Lower lobe of right lung (tissue), 2 donors: Measurements from ENCODE around the gene CALM1. TPM values are rescaled to one million over a fixed set of nuclear protein-coding genes. Genes with fewer than 3 reads are reported as not detected.

Experiments
- ATAC-seq, 2 donors: fragments of 200-7000 bp; cut with Tn5 transposase; one replicate each; pipeline ENCODE4 v1.9.1; 2020 to 2022; ENCODE audit warnings: mild to moderate bottlenecking in 2 of 2, moderate library complexity in 2 of 2
- DNase-seq: peaks from one replicate; pipeline ENCODE4 v3.0.0-alpha.2; 2020
- H3K27ac ChIP-seq: fragments of 200-600 bp; one replicate; pipeline ENCODE4 v1.8.0; 2022
- H3K27me3 ChIP-seq: fragments of 200-600 bp; one replicate; pipeline ENCODE4 v1.8.0; 2022; ENCODE audit warnings: low read depth
- H3K36me3 ChIP-seq: fragments of 200-600 bp; one replicate; pipeline ENCODE4 v1.8.0; 2022; ENCODE audit warnings: mild to moderate bottlenecking
- H3K4me1 ChIP-seq: fragments of 200-600 bp; one replicate; pipeline ENCODE4 v1.8.0; 2022
- H3K4me3 ChIP-seq: fragments of 200-600 bp; one replicate; pipeline ENCODE4 v1.8.0; 2022; ENCODE audit warnings: mild to moderate bottlenecking
- H3K9me3 ChIP-seq: fragments of 200-600 bp; one replicate; pipeline ENCODE4 v1.8.0; 2022
- CTCF ChIP-seq: fragments of 200-600 bp; IDR thresholded peaks from one replicate; pipeline ENCODE4 v1.8.0; 2022; ENCODE audit warnings: antibody characterized with exemption, mild to moderate bottlenecking
- intact Hi-C: fragments of 100-400 bp; cut with DNase I; formaldehyde crosslinking; loops from one replicate; pipeline ENCODE4 v1.11.0; 2022
- total RNA-seq: library from RNA; stranded (reverse); fragmentation: NEBNext Ultra II Directional; extraction: Animal tissue kit (Norgen Biotek cat#: 25700); gene quantifications from one replicate; pipeline ENCODE4 v1.2.1, GENCODE V29; 2021
- donor health status: DM: no; HTN: yes; CAD: no; lungs with severe emphysema.

The CALM1 gene
- total RNA-seq, 1 donor from 2014 or later = 518 TPM

- H3K27me3 ChIP-seq = no peaks in the 10 kb centered on the region
- no peak for DNase-seq
- no peak for ATAC-seq
- no peak overlapping the region for H3K27ac ChIP-seq
- no peak overlapping the region for H3K4me3 ChIP-seq
- no peaks in the 10 kb centered on the region for H3K9me3 ChIP-seq
- H3K4me1 ChIP-seq = peaks cover 5% of the 10 kb centered on the region
- intact Hi-C loops = no loop called here
- no peaks in the 10 kb centered on the region for H3K36me3 ChIP-seq
- no peak for TF ChIP-seq CTCF
Measured at GRCh38 chr14:90455100-90455571, 58.3 kb downstream of the CALM1 start.

DNA sequence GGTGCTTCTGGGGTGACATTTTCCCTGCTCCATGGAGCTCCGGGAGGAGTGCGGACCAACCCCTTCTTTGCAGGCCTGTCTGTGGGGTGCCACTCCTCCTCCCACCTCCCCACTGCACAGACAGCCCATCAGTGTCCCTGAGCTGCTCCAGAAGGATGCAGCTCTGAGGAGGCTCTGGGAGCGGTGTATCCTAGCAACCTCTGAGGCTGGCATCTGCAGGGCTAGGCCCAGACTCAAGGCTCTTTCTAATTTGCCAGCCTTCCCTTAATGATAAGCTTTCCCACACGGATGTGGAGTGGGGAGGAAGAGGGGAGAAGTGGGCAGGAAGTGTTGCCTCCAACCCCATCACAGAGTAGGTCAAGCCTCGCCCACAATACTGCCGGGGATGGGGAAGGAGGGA, 59.7 kb downstream of the CALM1 start:
- H3K9me3 ChIP-seq = no peaks in the 10 kb centered on the region
- H3K27ac ChIP-seq = no peak overlapping the region
- ATAC-seq = no peak
- intact Hi-C loops = no loop called here
- DNase-seq = no peak
- H3K27me3 ChIP-seq = no peaks in the 10 kb centered on the region
- TF ChIP-seq CTCF = no peak
- peaks cover 5% of the 10 kb centered on the region for H3K4me1 ChIP-seq
- H3K36me3 ChIP-seq = no peaks in the 10 kb centered on the region
- H3K4me3 ChIP-seq = no peak overlapping the region

DNA sequence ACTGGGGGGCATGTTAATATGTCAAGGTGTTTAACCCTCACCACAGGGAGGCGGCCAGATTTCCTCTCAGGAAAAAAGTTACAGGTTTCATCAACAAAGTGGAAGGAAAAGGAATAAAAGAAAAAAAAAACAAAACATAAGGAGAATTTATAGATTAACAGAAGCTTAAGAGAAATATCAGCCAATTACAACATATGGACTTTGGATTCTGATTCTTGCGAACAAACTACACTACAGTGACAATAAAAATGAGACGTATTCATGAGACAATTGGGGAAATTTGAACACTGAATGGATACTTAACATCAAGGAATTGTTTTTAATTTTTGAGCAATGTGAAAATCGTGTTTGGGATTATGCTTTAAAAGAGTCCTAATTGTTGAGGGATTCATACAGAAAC, 60.4 kb downstream of the CALM1 start:
- DNase-seq (no peak), ATAC-seq (no peak)
- Histone ChIP-seq H3K36me3 (no peaks in the 10 kb centered on the region), H3K27ac (no peak overlapping the region), H3K4me1 (peaks cover 5% of the 10 kb centered on the region), H3K9me3 (no peaks in the 10 kb centered on the region), H3K27me3 (no peaks in the 10 kb centered on the region), H3K4me3 (no peak overlapping the region)
- intact Hi-C loops = no loop called here
- TF ChIP-seq CTCF = no peak

Other genes starting within 250 kb of the CALM1 start
- 61.7 TPM for gene PSMC1, start 140.5 kb upstream of the CALM1 start, total RNA-seq
- gene NRDE2, start 65.1 kb upstream of the CALM1 start, total RNA-seq = 22.2 TPM